Spleen (tissue), 7 donors: ENCODE measurements around the gene TENM3.

ENCODE experiments used
- POLR2A ChIP-seq, 3 donors: fragments of 450-650 bp; IDR thresholded peaks; one replicate each; pipeline ENCODE4 v1.5.1; 2017; ENCODE audit warnings: antibody characterized with exemption in 3 of 3, mild to moderate bottlenecking in 1 of 3
- POLR2AphosphoS5 ChIP-seq, 3 donors: sonication (generic); formaldehyde crosslinking; IDR thresholded peaks; one replicate each; pipeline ENCODE4 v1.5.1; 2017; ENCODE audit warnings: antibody characterized with exemption in 3 of 3
- TF ChIP-seq, protein P1 (sequence below), 11 experiments: fragments of 200-600 bp in 7 of 11; fragments of 450-650 bp in 4 of 11; sonication (generic) in 4 of 11; IDR thresholded peaks in 8 of 11; conservative IDR thresholded peaks in 3 of 11; 1 replicate in 7 of 11; 2 replicates in 4 of 11; pipeline versions ENCODE4 v1.4.0 to v1.8.0; 2016 to 2021; ENCODE audit warnings: antibody characterized with exemption in 11 of 11, inconsistent platforms in 4 of 11, mild to moderate bottlenecking in 1 of 11
- donor health status: DM: no; HTN: no; CAD: no; lungs with moderate emphysema.
- donor health status: DM: no; HTN: no; CAD: no.
- donor health status: DM: no; HTN: no; CAD: no.

DNA sequence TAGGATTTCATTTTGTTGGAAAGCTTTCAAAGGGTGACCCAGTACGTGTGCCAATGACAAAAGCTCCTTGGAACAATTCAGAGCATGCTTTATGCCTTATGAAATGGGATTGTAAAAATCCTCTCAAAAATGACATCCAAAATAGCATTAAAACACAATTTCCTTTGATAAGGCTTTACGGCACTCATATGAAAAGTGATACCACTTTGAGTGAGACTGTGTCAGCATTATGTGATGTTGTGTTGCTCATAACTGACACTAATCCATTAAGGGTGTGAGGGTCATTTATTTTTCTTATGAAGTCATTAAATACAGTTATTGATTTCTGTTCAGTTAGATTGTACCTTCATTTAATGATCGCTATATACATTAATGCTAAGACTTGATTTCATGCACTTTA is 250.2 kb downstream of the TENM3 start:
- TF ChIP-seq, protein P1, sequence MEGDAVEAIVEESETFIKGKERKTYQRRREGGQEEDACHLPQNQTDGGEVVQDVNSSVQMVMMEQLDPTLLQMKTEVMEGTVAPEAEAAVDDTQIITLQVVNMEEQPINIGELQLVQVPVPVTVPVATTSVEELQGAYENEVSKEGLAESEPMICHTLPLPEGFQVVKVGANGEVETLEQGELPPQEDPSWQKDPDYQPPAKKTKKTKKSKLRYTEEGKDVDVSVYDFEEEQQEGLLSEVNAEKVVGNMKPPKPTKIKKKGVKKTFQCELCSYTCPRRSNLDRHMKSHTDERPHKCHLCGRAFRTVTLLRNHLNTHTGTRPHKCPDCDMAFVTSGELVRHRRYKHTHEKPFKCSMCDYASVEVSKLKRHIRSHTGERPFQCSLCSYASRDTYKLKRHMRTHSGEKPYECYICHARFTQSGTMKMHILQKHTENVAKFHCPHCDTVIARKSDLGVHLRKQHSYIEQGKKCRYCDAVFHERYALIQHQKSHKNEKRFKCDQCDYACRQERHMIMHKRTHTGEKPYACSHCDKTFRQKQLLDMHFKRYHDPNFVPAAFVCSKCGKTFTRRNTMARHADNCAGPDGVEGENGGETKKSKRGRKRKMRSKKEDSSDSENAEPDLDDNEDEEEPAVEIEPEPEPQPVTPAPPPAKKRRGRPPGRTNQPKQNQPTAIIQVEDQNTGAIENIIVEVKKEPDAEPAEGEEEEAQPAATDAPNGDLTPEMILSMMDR (IDR thresholded peaks at IDR 0.05 in 8 of 11, conservative IDR thresholded peaks at IDR 0.05 in 3 of 11), result no peak
- TF ChIP-seq POLR2A (IDR thresholded peaks at IDR 0.05) (no peak), POLR2AphosphoS5 (IDR thresholded peaks at IDR 0.05) (no peak)
